Fibroblast of mammary gland (primary cell): ENCODE results near the gene UBASH3A.

Experiments used
- DNase-seq: peaks from one replicate; pipeline ENCODE4 v3.0.0-alpha.2; 2010; ENCODE audit warnings: low read depth
- H3K4me3 ChIP-seq: 2 replicates; pipeline ENCODE4 v1.5.1; 2011; ENCODE audit warnings: low read depth, mild to moderate bottlenecking, low read length, moderate library complexity; ENCODE audit not compliant: control insufficient read depth
- CTCF ChIP-seq: conservative IDR thresholded peaks from 2 replicates; pipeline ENCODE4 v1.5.1; 2011; ENCODE audit warnings: low read depth, low read length, inconsistent platforms; ENCODE audit not compliant: control insufficient read depth, insufficient read depth

Gene UBASH3A

DNA sequence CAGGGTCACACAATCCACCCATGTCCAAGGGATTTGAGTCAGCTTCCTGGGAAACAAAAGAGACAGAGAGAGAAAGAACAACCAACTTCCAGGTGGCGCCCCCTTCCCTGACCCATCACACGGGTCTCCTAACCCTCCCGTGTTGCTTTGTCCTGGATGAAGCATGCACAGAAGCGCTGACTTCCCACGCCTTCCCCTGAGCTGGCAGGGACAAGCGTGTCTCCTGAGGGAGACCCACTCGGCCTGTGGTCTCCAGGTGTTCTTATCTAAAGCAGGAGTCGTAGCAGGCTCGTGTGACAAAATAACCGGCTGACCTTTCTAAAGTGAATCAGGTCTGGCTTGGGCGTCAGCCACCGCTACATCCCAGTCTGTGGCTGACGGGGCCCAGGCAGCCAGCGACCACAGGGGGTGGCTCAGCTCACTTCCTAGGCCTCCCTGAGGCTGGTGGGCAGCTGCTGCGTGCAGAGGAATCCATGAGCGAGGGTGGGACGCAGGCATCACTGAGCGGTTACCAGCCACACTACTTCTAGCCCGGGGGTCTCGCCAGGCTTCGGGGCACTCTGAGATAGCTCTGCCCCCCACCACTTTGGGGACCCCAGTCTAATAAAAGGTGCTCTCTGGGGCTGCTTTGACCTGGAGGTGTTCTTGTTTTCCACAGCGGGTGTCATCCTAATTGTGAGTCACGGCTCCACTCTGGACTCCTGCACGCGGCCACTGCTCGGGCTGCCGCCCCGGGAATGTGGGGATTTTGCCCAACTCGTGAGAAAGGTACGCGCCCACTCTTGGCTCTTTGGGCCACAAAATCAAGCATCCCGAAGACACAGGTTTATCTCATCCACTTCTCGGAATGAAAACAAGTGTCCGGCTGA lies 40.4 kb downstream of the UBASH3A start:
- no peak for TF ChIP-seq CTCF
- DNase-seq = no peak
- no peak overlapping the region for H3K4me3 ChIP-seq

DNA sequence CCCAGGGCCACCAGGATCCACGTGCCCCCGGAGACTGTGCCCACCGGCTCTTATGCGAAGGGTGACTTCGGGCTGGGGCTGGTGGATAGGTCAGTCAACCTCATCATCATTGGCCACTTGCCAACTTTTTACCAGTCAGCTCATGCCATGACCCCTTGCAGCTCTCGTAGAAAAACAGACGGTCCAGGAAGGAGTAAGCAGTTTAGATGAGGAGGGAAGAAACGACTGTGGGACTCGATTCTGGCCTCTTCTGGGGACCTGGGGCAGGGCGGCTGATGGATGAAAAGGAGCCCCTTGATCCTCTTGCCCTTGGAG lies 41.0 kb downstream of the UBASH3A start:
- no peak for TF ChIP-seq CTCF
- no peak overlapping the region for H3K4me3 ChIP-seq
- DNase-seq = no peak

DNA sequence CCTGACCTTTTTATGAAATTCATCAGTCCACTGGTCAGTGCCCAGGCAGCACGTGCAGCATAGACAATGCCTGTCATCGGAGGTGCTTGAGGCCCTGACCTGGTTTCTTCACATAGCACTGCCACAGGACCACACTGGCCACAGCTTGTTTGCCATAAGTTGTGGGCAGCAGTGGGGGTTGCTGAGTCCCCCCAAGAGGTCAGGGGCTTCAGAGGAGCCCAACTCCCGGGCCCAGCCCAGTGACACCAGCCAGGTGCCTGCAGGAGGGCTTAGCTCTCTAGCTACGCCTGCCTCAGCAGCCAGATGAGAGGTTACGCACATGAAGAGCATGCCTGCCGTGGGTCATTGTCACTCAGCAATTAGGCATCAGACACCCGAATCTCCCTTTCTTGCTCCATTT lies 41.6 kb downstream of the UBASH3A start:
- H3K4me3 ChIP-seq = no peak overlapping the region
- no peak for DNase-seq
- no peak for TF ChIP-seq CTCF

GRCh38 chr21:42446531-42446930 lies 42.8 kb downstream of the UBASH3A start:
- DNase-seq = no peak
- TF ChIP-seq CTCF = no peak
- H3K4me3 ChIP-seq = no peak overlapping the region

DNA sequence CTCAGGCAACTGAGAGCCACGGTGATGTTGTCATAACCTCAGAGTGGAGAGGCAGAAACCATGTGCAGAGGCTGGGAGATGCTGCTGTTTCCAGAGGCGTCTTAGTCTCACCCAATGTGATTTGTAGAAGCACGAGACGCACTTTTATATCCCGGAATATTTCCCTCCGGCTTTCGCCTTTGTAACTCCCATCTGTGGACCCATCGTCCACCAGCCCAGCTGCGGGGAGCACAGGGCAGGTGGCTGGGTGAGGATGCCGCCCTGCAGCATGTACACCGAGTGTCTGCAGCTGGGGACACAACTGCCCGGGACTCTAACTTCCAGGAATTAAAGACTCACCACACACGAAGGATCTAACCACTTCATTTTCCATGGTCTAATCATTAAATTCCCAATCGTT lies 43.5 kb downstream of the UBASH3A start:
- H3K4me3 ChIP-seq = no peak overlapping the region
- no peak for TF ChIP-seq CTCF
- DNase-seq = no peak

GRCh38 chr21:42447732-42448131 lies 44.0 kb downstream of the UBASH3A start:
- H3K4me3 ChIP-seq = no peak overlapping the region
- TF ChIP-seq CTCF = no peak
- DNase-seq = no peak
